ENCODE data around the gene EPHB2. TPM values are rescaled to one million over a fixed set of nuclear protein-coding genes. Genes with fewer than 3 reads are reported as not detected.

The EPHB2 gene
- polyA plus RNA-seq, 3 donors: 0.67 to 3.9 (median 1.9) TPM

- 80 to 88% (median 87%) methylated on average over 8 of the region's 8 CpGs for WGBS, 3 donors
- H3K27ac ChIP-seq (ENCODE audit: low read depth, low read length): no peak overlapping the region
Measured at GRCh38 chr1:22874785-22875184, 164.1 kb downstream of the EPHB2 start.

DNA sequence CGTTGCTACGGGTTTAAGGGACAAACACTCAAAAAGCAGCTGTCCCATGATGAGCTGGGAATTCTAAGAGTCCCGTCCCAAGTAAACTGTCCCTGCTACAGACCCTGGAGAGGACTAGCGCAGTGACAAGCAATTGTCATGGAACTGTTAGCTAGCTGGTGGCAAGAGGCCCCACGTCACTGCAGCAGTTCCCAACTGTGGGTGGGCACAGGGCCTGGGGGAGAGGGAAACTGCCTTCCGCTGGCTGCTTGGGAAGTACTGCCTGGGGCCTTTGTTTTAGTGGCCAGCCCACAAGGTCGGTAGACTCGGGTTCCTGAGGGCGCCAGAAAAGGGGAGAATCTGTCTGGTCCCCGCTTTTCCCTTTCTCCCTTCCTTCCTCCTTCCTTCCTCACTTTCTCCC, 164.6 kb downstream of the EPHB2 start:
- 62 to 70% (median 65%) methylated on average over 10 of the region's 10 CpGs for WGBS, 3 donors
- H3K27ac ChIP-seq (ENCODE audit: low read depth, low read length): no peak overlapping the region

DNA sequence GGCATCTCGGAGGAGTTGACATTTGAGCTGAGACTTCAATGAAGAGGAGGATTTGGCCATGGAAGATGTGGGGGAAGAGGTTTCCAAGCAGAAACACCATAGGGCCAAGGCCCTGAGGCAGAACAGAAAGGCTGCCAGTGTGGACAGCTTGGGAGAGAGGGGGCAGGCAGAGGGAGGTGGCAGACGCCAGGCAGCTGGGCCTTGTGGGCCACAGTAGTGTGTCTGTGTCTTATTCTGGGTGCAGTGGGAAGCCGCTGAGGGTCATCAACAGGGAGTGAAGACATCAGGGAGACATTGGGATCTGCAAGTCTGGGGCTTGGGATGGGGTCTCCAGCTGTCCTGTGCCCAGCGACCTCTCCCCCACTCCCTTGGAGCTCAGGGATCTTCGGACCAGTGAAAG, 165.2 kb downstream of the EPHB2 start:
- no peak overlapping the region for H3K27ac ChIP-seq (ENCODE audit: low read depth, low read length)
- WGBS, 3 donors: 88 to 97% (median 94%) methylated on average over 4 to 5 of the region's 5 CpGs

- 57 to 72% (median 58%) methylated on average over 20 of the region's 20 CpGs for WGBS, 3 donors
- no peak overlapping the region for H3K27ac ChIP-seq (ENCODE audit: low read depth, low read length)
Measured at GRCh38 chr1:22876359-22877111, 165.9 kb downstream of the EPHB2 start.

- WGBS, 3 donors: 78 to 83% (median 79%) methylated on average over 12 of the region's 12 CpGs
- H3K27ac ChIP-seq (ENCODE audit: low read depth, low read length): no peak overlapping the region
Measured at GRCh38 chr1:22877112-22877915, 166.7 kb downstream of the EPHB2 start.

- 71 to 88% (median 84%) methylated on average over 1 of the region's 1 CpG for WGBS, 3 donors
- no peak overlapping the region for H3K27ac ChIP-seq (ENCODE audit: low read depth, low read length)
Measured at GRCh38 chr1:22877980-22878379, 167.3 kb downstream of the EPHB2 start.

DNA sequence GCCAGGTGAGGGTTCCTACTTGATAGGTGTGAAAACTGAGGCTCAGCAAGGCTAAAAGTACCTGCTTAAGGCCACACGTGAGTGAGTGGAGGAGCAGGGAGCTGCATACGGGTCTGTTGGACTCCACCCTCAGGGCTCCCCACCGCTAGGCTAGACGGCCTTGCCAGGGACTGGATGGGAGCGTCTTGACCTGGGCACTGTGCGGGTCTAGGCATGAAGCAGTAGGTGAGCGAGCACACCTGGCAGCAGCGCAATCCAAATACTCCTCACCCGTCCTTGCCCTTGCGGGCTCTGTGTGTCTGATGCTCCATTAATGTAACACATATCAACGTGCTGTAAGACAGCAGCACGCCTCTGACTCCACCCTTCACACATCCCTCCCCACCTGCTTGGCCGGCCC, 168.0 kb downstream of the EPHB2 start:
- H3K27ac ChIP-seq (ENCODE audit: low read depth, low read length): no peak overlapping the region
- WGBS, 3 donors: 84 to 88% (median 86%) methylated on average over 13 of the region's 13 CpGs

DNA sequence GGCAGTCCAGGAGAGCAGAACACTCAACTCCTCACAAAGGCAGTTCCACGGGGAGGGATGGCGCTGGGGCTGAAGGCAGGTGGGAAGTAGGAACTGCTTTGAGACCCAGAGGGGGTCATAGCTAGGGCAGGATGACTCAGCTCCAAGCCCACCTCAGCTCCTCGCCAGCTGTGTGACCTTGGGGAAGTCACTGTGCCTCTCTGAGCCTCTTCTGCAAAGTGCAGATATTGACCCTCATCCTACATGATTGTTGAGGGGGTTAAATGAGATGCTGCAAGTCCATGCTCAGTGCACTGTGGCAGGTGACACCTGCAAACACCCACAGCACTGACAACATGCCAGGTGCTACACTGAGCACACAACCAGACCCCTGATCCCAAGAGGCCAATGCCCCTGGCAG, 168.8 kb downstream of the EPHB2 start:
- WGBS, 3 donors: 55 to 65% (median 64%) methylated on average over 3 of the region's 3 CpGs
- H3K27ac ChIP-seq (ENCODE audit: low read depth, low read length): no peak overlapping the region

DNA sequence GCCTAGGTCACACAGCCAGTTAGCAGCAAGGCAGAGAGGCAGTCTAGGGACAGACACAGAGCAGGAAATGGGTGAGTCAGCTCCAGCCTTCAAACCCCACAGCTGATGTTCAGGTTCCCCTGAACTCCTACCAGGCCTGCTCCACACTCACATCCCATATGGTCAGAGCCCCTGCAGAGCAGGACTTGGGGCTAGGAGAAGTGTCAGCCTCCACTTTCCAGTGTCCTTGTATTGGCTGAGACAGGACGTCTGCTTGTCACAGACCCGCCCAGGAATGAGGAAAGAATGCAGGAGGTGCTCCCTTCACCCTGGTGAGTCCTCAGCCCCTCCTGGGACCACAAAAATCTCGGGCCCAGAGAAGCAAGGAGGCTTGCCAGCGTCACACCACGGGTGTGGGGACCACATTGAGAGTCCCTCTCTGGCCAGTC, 169.5 kb downstream of the EPHB2 start:
- 53 to 69% (median 62%) methylated on average over 5 of the region's 5 CpGs for WGBS, 3 donors
- H3K27ac ChIP-seq (ENCODE audit: low read depth, low read length): no peak overlapping the region

DNA sequence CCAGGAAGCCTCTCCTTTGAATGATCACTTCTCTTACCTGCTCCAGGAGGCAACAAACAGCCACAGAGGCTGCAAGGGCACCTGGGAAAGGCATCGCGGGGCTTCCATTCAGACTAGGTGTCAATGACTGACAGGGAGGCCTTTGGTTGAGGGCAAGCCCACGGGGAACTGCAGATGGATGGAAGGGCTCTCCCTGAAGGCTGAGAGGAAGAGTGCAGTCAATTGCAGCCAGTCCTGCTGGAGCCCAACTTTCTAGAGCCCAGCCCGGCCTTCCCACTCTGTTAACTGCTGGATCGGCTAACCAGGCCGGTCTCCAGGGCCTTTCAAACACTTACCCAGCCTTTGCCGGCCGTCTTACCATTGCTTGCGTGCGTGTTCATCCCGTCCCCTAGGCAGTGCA, 172.8 kb downstream of the EPHB2 start:
- H3K27ac ChIP-seq (ENCODE audit: low read depth, low read length): no peak overlapping the region
- whole genome bisulfite sequencing, 3 donors: 77 to 85% (median 80%) methylated on average over 11 of the region's 11 CpGs

DNA sequence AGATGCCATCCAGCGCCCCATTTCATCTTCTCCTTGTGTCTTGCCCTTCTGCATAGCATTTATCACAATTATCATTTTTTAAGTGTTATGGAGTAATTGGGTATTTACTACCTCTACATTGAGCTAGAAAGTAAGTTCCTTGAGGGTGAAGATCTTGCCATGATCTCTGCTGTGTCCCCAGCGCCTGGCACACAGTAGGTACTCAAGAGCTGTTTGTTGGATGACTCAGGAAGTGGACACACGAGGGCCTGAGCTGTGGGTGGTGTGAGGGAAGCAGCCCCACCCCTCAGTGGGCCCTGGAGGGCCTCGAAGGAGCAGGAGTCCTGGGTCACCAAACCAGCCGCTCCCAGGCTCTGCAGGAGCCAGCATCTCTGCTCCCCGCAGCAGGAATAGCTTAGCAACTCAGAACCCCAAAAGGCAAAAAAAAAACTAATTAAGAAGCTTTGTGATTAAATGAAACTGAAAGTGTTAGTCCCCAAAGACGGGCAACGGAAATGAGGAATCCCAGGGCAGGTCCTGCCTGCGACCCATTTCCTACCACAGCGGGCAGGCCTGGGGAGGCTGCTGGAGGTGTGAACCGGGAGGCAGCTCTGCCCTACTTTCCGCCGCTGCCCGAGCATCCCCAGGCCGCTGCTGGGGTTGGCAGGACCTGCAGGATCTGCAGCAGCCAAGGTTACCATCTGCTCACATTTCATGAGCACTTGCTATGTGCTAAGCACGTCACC, 174.3 kb downstream of the EPHB2 start:
- no peak overlapping the region for H3K27ac ChIP-seq (ENCODE audit: low read depth, low read length)
- 49 to 74% (median 59%) methylated on average over 16 of the region's 16 CpGs for WGBS, 3 donors

DNA sequence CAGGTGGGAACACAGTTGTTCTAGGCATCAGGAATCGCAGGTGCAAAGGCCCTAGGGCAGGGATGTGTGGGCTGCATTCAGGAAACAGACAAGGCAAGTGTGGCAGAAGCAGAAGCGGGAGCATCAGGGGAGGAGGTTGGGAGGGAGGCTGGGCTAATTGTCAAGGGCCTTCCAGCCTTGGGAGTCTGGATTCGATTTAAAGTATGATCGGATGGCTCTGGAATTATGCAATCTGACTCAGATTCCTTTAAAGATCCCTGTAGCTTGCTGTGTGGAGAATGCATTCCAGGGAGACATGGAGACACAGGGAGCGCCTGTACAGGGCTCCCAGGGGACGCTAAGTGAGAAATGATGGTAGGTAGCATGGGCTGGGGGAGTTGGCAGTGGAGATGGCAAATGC, 175.6 kb downstream of the EPHB2 start:
- no peak overlapping the region for H3K27ac ChIP-seq (ENCODE audit: low read depth, low read length)
- WGBS, 3 donors: 57 to 74% (median 68%) methylated on average over 6 of the region's 6 CpGs

DNA sequence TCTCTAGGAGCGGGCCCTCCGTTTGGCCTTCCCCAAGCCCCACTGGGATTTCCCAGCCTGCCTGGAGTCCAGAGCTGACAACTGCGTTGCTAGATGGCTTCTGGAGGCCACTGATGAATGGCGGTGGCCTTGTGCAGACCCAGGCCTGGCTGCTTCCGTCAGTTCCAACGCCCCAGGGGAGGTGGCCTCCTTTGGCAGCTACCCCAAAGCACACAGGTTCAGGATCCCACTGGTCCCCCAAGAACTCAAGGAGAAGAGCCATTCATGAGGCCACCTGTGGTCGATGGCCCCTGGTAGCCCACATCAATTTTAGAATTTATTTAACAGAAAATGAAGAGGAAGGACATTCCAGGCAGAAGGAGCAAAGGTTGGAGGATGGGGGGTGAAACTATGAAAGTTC, 176.9 kb downstream of the EPHB2 start:
- H3K27ac ChIP-seq (ENCODE audit: low read depth, low read length): no peak overlapping the region
- WGBS, 3 donors: 78 to 82% (median 79%) methylated on average over 7 of the region's 7 CpGs

- no peak overlapping the region for H3K27ac ChIP-seq (ENCODE audit: low read depth, low read length)
- 73 to 88% (median 80%) methylated on average over 8 of the region's 8 CpGs for WGBS, 3 donors
Measured at GRCh38 chr1:22888320-22889075, 177.9 kb downstream of the EPHB2 start.

DNA sequence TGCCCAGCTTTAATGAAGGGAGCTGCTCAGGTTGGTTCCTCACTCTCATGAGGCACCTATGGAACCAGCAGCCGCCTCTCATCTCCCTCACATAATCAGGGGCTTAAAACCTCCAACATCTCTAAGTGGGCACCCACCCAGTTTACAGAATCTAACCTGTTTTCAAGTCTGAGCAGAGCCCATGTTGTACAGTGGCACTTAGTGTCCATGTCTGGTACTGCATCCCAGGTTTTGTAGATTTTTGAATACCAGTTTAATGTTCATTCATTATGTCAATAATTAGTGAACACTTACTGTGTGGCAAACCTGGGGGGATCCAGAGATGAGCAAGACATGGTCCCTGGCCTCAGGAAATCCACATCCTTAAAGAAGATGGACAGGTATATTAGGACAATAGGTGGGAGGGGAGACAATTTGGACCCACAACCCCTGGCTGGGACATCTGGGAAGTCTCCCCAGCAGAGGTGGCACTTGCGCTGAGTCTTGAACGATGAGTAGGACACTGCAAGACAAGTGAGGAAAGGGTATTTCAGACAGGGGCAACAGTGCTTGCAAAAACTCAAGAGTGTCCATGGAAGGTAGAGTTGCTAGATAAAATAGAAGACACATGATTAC, 178.7 kb downstream of the EPHB2 start:
- H3K27ac ChIP-seq (ENCODE audit: low read depth, low read length): no peak overlapping the region
- WGBS, 3 donors: 64 to 76% (median 72%) methylated on average over 3 of the region's 3 CpGs

DNA sequence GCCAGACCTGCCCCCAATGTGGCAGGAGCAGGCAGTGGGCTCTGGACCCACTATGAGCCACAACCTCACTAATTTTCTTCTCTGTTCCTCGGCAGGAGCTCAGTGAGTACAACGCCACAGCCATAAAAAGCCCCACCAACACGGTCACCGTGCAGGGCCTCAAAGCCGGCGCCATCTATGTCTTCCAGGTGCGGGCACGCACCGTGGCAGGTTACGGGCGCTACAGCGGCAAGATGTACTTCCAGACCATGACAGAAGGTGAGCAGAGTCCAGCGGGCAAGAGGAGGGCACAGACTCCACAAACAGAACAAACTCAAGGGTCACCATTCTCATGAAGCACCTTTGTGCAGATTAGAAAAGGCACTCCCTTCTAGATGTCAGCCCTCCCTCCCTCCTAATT, 182.2 kb downstream of the EPHB2 start:
- H3K27ac ChIP-seq (ENCODE audit: low read depth, low read length): no peak overlapping the region
- 94 to 98% (median 96%) methylated on average over 13 of the region's 13 CpGs for WGBS, 3 donors

DNA sequence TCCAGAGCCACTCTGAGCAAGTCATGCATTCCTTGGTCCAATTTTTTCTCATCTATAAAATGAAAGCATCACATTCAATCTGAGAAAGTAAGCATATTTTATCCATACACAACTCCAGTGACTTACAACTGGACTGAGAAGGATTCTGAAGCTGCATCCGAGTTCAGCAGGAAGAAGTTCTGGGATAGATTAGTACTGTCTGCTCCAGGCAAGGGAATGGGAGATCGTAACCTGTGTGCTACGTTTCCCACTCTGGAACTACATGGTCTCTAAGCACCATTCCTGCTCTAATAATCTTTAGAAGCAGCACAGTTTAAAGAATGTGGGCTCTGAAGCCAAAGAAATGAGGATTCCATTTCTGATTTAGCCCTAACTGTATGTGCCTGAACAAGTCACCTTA, 182.7 kb downstream of the EPHB2 start:
- no peak overlapping the region for H3K27ac ChIP-seq (ENCODE audit: low read depth, low read length)
- WGBS, 3 donors: 62 to 77% (median 70%) methylated on average over 3 of the region's 3 CpGs

GRCh38 chr1:22895357-22895756, 184.7 kb downstream of the EPHB2 start:
- no peak overlapping the region for H3K27ac ChIP-seq (ENCODE audit: low read depth, low read length)
- 76 to 85% (median 79%) methylated on average over 9 of the region's 9 CpGs for WGBS, 3 donors

All from adipose tissue (tissue), 3 donors.